NCI-H748 (cell line): Measurements from ENCODE around the gene C2orf92.

Experiments
- DNase-seq: peaks from one replicate; lab custom pipeline; 2025; ENCODE audit not compliant: unreplicated experiment; lab: John Stamatoyannopoulos, UW

The C2orf92 gene

GRCh38 chr2:97740590-97741182 is 71.2 kb downstream of the C2orf92 start:
- peak; percentile 88 for DNase-seq

- DNase-seq = no peak
Measured at GRCh38 chr2:97741251-97741650, 71.7 kb downstream of the C2orf92 start.

GRCh38 chr2:97741686-97742085 is 72.2 kb downstream of the C2orf92 start:
- DNase-seq = no peak

GRCh38 chr2:97742381-97742847 is 72.9 kb downstream of the C2orf92 start:
- DNase-seq = no peak

GRCh38 chr2:97743913-97744312 is 74.4 kb downstream of the C2orf92 start:
- no peak for DNase-seq

GRCh38 chr2:97745474-97746174 is 76.1 kb downstream of the C2orf92 start:
- peak; percentile 42 for DNase-seq

- no peak for DNase-seq
Measured at GRCh38 chr2:97747285-97747684, 77.8 kb downstream of the C2orf92 start.

GRCh38 chr2:97747716-97748115 is 78.2 kb downstream of the C2orf92 start:
- no peak for DNase-seq

GRCh38 chr2:97749581-97749980 is 80.1 kb downstream of the C2orf92 start:
- DNase-seq = no peak

- no peak for DNase-seq
Measured at GRCh38 chr2:97750017-97750416, 80.5 kb downstream of the C2orf92 start.

GRCh38 chr2:97751752-97752151 is 82.2 kb downstream of the C2orf92 start:
- peak; percentile 61 for DNase-seq
